HepG2 (cell line): ENCODE results near the gene ETV6. TPM values are rescaled to one million over a fixed set of nuclear protein-coding genes. Genes with fewer than 3 reads are reported as not detected.
A peak's percentile ranks its signal among the peaks of the same experiment; 100 is the strongest.

ENCODE experiments used
- ATAC-seq: fragments of 200-7000 bp; cut with Tn5 transposase; 3 replicates; pipeline ENCODE4 v1.9.1; 2020; ENCODE audit warnings: mild to moderate bottlenecking, moderate library complexity
- BruUV-seq: library from RNA; stranded (reverse); fragments of 400-500 nt; replicated peaks from 2 replicates; lab custom pipeline; 2021; lab: Mats Ljungman, UMichigan
- CTCF ChIA-PET: fragments of 300-600 bp; formaldehyde crosslinking; extraction: SDS; loops from one replicate; lab custom pipeline; 2021; ENCODE audit warnings: low total read pairs, inconsistent platforms, low intra/inter-chr PET ratio; lab: Yijun Ruan, JAX
- POLR2A ChIA-PET: fragments of 350-600 bp; sonication (Branson Sonifier 250); formaldehyde crosslinking; loops from one replicate; lab custom pipeline; 2020; ENCODE audit warnings: antibody characterized with exemption, inconsistent platforms; lab: Yijun Ruan, JAX
- DNase-seq: peaks from one replicate; pipeline ENCODE4 v3.0.0-alpha.2; 2015; ENCODE audit warnings: low spot score
- FAIRE-seq: peaks from 3 replicates; lab custom pipeline; 2011; peaks lifted over from hg19 to GRCh38; lab: Jason Lieb, UNC
- H2AFZ ChIP-seq: one replicate; pipeline ENCODE4 v1.6.1; 2011; ENCODE audit warnings: low read length, inconsistent platforms
- H3K27ac ChIP-seq: fragments of 300-600 bp; 3 replicates; pipeline ENCODE4 v1.8.0; 2011; ENCODE audit warnings: mixed run types, mild to moderate bottlenecking, mixed read lengths, low read length, inconsistent platforms; ENCODE audit not compliant: insufficient read depth; ENCODE audit errors: extremely low read length
- H3K27me3 ChIP-seq, 2 experiments: fragments of 200-600 bp in 1 of 2; 2 replicates in 1 of 2; 3 replicates in 1 of 2; pipeline versions ENCODE4 v1.6.0 to v1.8.0; 2011; ENCODE audit warnings: low read length in 2 of 2, mild to moderate bottlenecking in 2 of 2, moderate library complexity in 2 of 2, inconsistent platforms in 1 of 2; ENCODE audit not compliant: insufficient read depth in 2 of 2, control insufficient read depth in 1 of 2
- H3K36me3 ChIP-seq, 2 experiments: fragments of 200-600 bp in 1 of 2; replicated peaks in 1 of 2; 2 replicates in 1 of 2; 3 replicates in 1 of 2; pipeline versions ENCODE4 v1.5.1 to v1.8.0; 2011; ENCODE audit warnings: low read length in 2 of 2, inconsistent platforms in 1 of 2; ENCODE audit not compliant: insufficient read depth in 2 of 2, control insufficient read depth in 1 of 2
- H3K4me1 ChIP-seq: 2 replicates; pipeline ENCODE4 v1.5.1; 2012; ENCODE audit warnings: low read length, inconsistent platforms; ENCODE audit not compliant: insufficient read depth
- H3K4me2 ChIP-seq: 2 replicates; pipeline ENCODE4 v1.6.0; 2011; ENCODE audit warnings: low read depth, low read length, inconsistent platforms
- H3K4me3 ChIP-seq, 3 experiments: fragments of 200-600 bp in 1 of 3; sonication (generic), shearing (Covaris generic) in 1 of 3; replicated peaks in 1 of 3; 2 replicates each; pipeline ENCODE4 v1.5.1; 2011 to 2016; ENCODE audit warnings: low read length in 3 of 3, inconsistent platforms in 2 of 3, low read depth in 2 of 3, mild to moderate bottlenecking in 2 of 3, control low read depth in 1 of 3, mixed read lengths in 1 of 3; ENCODE audit not compliant: insufficient read depth in 1 of 3
- H3K79me2 ChIP-seq: one replicate; pipeline ENCODE4 v1.6.1; 2011; ENCODE audit warnings: low read length, inconsistent platforms; ENCODE audit not compliant: insufficient read depth
- H3K9ac ChIP-seq: 2 replicates; pipeline ENCODE4 v1.6.0; 2011; ENCODE audit warnings: mild to moderate bottlenecking, low read depth, low read length, inconsistent platforms; ENCODE audit not compliant: insufficient read depth
- H3K9me3 ChIP-seq: 2 replicates; pipeline ENCODE4 v1.5.1; 2012; ENCODE audit warnings: mild to moderate bottlenecking, low read length
- H4K20me1 ChIP-seq: 2 replicates; pipeline ENCODE4 v1.6.0; 2011; ENCODE audit warnings: inconsistent platforms, mild to moderate bottlenecking, low read length, moderate library complexity; ENCODE audit not compliant: insufficient read depth
- CEBPB ChIP-seq: IDR thresholded peaks from 2 replicates; pipeline ENCODE4 v1.6.1; 2011; ENCODE audit warnings: low read depth, low read length, improper control_type of control experiment, borderline replicate concordance
- IKZF4 ChIP-seq: sonication (generic); formaldehyde crosslinking; IDR thresholded peaks from 2 replicates; pipeline ENCODE4 v1.5.1; 2020; ENCODE audit warnings: borderline replicate concordance, mild to moderate bottlenecking, low read depth, missing genetic modification reagents; ENCODE audit errors: not compliant biosample characterization
- KMT2B ChIP-seq: IDR thresholded peaks from 2 replicates; pipeline ENCODE4 v1.6.1; 2016; ENCODE audit warnings: missing genetic modification reagents, missing compliant biosample characterization
- MAFK ChIP-seq, 2 experiments: IDR thresholded peaks in 1 of 2; conservative IDR thresholded peaks in 1 of 2; 2 replicates each; pipeline ENCODE4 v1.6.1; 2011; ENCODE audit warnings: improper control_type of control experiment in 2 of 2, low read length in 2 of 2
- SAP130 ChIP-seq: IDR thresholded peaks from 2 replicates; pipeline ENCODE4 v1.6.1; 2016; ENCODE audit warnings: low read depth
- SOX13 ChIP-seq, 3 experiments: fragments of 450-650 bp in 1 of 3; sonication (generic) in 1 of 3; formaldehyde crosslinking in 1 of 3; IDR thresholded peaks in 2 of 3; conservative IDR thresholded peaks in 1 of 3; 2 replicates each; pipeline versions ENCODE4 v1.5.0 to v1.6.1; 2016 to 2020; ENCODE audit warnings: antibody characterized with exemption in 1 of 3, mild to moderate bottlenecking in 1 of 3, missing compliant biosample characterization in 1 of 3, missing genetic modification reagents in 1 of 3, moderate library complexity in 1 of 3
- THRA ChIP-seq: sonication (generic); formaldehyde crosslinking; IDR thresholded peaks from 2 replicates; pipeline ENCODE4 v1.4.0; 2020; ENCODE audit warnings: missing genetic modification reagents, borderline replicate concordance
- ZBTB42 ChIP-seq: sonication (generic); formaldehyde crosslinking; IDR thresholded peaks from 2 replicates; pipeline ENCODE4 v1.5.0; 2020; ENCODE audit warnings: mild to moderate bottlenecking, missing genetic modification reagents
- ZBTB43 ChIP-seq: sonication (generic); formaldehyde crosslinking; conservative IDR thresholded peaks from 2 replicates; pipeline ENCODE4 v1.4.0; 2020; ENCODE audit warnings: missing genetic modification reagents
- WGBS: methylation state at CpG from one replicate; pipeline ENCODE4 v1.1.6; 2017; ENCODE audit warnings: low lambda C conversion rate; 5-methylcytosine and 5-hydroxymethylcytosine counted together
- in situ Hi-C: cut with HindIII; loops from 2 replicates; pipeline ENCODE4 v1.10.0; 2017; ENCODE audit warnings: low pct_unique_long_range_greater_than_20kb; ENCODE audit not compliant: extremely low pct_ligation_motif_present
- intact Hi-C: fragments of 100-400 bp; cut with micrococcal nuclease; formaldehyde crosslinking; loops from one replicate; pipeline ENCODE4 v1.10.0; 2022; ENCODE audit not compliant: unreplicated experiment
- polyA plus RNA-seq, 8 experiments: library from polyadenylated mRNA; depleted of rRNA in 3 of 8; stranded (reverse) in 7 of 8; unstranded in 1 of 8; fragments of >200 nt; fragmentation: Illumina TruSeq in 4 of 8; extraction: Trizol in 4 of 8; gene quantifications; 2 replicates each; pipeline versions ENCODE4 v1.2.1 to v1.2.3, GENCODE V29; 2011 to 2016; ENCODE audit warnings: low read depth in 4 of 8, missing spikeins in 1 of 8, mixed read lengths in 1 of 8; ENCODE audit not compliant: insufficient read depth in 1 of 8
- total RNA-seq, 5 experiments: library from RNA; depleted of rRNA; stranded (reverse); fragments of >200 nt; fragmentation: Illumina TruSeq; extraction: Trizol; gene quantifications; 2 replicates each; pipeline ENCODE4 v1.2.3, GENCODE V29; 2016; ENCODE audit warnings: low read depth in 1 of 5
- TF ChIP-seq, protein P1 (sequence below): IDR thresholded peaks from 2 replicates; pipeline ENCODE4 v1.4.0; 2020; ENCODE audit warnings: mild to moderate bottlenecking, missing genetic modification reagents

ETV6 gene
- total and polyA plus RNA-seq, 2 of the 13 experiments (the other 11 are each of a cell fraction or from before 2014, with no cell fraction given): 2.2 to 3.0 TPM

DNA sequence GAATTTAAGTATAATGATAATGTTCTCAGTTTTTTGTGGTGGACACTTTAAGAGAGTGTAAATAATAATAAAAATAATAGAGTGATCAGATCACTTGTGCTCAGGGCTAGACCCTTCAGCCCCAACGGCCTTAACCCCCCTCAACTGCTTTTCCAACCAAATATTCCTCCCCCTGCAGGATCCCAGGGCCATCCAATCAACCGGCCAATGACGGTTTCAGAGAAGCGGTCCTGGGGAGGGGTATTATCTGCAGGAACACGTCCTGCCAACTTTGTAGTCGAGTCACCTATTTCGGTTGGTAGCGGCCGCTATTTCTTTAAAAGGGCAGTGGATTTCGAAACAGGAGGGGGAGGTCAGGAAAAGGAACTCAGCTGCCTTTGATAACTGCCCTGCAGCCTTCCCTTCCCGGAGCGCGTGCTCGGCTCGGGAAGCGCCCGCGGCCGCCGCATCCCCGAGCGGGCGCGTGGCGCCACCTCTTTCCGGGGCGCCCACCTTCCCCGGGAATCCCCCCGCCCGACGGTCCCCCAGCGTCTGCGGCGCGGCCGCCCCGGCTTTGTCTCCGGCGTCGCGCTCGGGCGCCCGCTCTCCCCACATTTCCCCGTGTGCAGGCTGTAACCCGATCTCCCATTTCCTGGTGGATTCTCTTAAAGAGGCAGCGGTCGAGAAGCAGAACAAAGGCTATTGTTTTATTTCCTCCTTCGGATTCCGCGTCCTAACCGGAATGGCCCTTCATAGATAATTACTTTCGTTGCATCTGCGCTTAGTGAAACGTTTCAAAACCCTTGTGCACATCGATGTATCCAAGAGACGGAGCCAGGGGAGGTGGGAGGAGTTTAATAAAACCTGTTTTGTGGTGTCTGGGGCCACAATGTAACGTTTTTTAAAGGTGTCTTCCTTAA is 711 bp upstream of the ETV6 start (continued):
- peak; percentile 17; the same call in 1 of the 2 replicates for TF ChIP-seq THRA (CRISPR knock-in tag)
- TF ChIP-seq SOX13 (IDR thresholded peaks at IDR 0.05): peak; percentile 91
- peak in 1 of 2 experiments; percentile 92; a peak in 2 of 4 replicates for TF ChIP-seq SOX13 (CRISPR knock-in tag; conservative IDR thresholded peaks at IDR 0.05 in 1 of 2, IDR thresholded peaks at IDR 0.05 in 1 of 2)
- no peak for TF ChIP-seq IKZF4 (CRISPR knock-in tag)
- TF ChIP-seq, all 625 proteins: peak for 111

DNA sequence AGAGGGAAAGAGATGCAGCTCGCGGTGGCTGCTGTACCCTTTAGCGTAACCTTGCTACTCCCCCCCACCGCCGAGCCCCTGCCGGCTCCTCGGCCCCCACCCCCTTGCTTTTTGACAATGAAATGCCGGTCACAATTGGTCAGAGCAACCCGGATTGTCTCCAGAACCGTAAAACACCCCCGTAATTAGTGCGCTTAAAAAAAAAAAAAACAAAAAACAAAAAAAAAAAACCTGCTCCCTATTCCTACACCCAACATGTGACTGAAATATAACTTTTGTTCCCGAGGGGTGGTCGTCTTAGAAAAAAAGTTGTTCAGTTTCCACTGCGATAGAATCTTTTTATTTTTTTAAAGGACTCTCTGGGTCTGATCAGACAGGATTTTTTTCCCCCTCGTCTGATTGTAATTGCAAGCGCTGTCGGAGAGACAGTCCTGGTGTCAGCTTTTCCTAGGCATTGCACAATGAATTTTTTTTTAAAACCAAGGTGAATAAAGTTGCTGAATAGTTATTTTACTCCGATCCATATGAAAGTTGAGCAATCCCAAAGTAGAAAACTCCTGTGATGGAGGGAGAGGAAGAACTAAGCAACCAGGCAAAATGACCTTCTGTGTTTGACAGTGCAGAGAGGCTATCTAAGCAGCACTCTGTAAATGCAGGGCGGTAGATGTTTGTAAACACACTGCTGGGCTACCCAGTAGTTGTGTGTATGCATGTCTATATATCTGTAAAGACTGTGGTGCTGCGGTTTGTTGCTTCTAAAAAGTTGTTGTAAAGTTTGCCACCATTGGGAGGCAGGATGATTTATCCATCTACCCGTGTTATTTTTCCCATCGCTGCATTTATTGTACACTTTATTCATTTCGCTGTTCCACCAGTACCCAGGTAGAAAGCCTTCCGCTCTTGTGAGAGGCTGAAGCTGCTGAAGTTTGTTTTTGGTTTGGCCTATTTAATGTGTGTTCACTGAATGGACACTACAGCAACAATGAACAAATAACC is 1.1 kb downstream of the ETV6 start:
- ATAC-seq (peak; percentile 67), FAIRE-seq (no peak), DNase-seq (peak; percentile 31)
- H2AFZ ChIP-seq: no peak overlapping the region
- intact Hi-C loops (loop anchor here (2.0 to 10.0 kb wide), 3 partner anchors 54 to 237 kb away; no protein-coding TSS in a partner anchor), in situ Hi-C loops (no loop called here)
- peaks cover 31% of the 10 kb centered on the region for H3K4me1 ChIP-seq
- H3K4me3 ChIP-seq: peak overlapping the region; percentile 80 to 95 (median 92)
- BruUV-seq: TSS peak; percentile 52
- H3K27ac ChIP-seq: peak overlapping the region; percentile 65
- CTCF ChIA-PET: no interaction called here
- peaks cover 15% of the 10 kb centered on the region for H3K79me2 ChIP-seq
- H3K36me3 ChIP-seq: no peaks in the 10 kb centered on the region
- 10% methylated on average over 25 of the region's 25 CpGs for WGBS
- H3K9ac ChIP-seq: peak overlapping the region; percentile 75
- no peaks in the 10 kb centered on the region for H3K9me3 ChIP-seq
- POLR2A ChIA-PET: no interaction called here
- no peaks in the 10 kb centered on the region for H4K20me1 ChIP-seq
- H3K4me2 ChIP-seq: peak overlapping the region; percentile 80
- H3K27me3 ChIP-seq: no peaks in the 10 kb centered on the region
- TF ChIP-seq MAFK (conservative IDR thresholded peaks at IDR 0.05 in 1 of 2, IDR thresholded peaks at IDR 0.05 in 1 of 2; ENCODE audit: low read length in 2 of 2) (0 out of 4 replicates have a peak, but pooled peaks of 1 of the 2 experiments have one; percentile 6), ZBTB43 (CRISPR knock-in tag) (no peak), KMT2B (CRISPR knock-in tag) (0 out of 2 replicates have a peak, but pooled peaks have one; percentile 44), CEBPB (peak; percentile 68), SAP130 (CRISPR knock-in tag) (peak; percentile 62), ZBTB42 (CRISPR knock-in tag) (no peak)
- TF ChIP-seq, protein P1, sequence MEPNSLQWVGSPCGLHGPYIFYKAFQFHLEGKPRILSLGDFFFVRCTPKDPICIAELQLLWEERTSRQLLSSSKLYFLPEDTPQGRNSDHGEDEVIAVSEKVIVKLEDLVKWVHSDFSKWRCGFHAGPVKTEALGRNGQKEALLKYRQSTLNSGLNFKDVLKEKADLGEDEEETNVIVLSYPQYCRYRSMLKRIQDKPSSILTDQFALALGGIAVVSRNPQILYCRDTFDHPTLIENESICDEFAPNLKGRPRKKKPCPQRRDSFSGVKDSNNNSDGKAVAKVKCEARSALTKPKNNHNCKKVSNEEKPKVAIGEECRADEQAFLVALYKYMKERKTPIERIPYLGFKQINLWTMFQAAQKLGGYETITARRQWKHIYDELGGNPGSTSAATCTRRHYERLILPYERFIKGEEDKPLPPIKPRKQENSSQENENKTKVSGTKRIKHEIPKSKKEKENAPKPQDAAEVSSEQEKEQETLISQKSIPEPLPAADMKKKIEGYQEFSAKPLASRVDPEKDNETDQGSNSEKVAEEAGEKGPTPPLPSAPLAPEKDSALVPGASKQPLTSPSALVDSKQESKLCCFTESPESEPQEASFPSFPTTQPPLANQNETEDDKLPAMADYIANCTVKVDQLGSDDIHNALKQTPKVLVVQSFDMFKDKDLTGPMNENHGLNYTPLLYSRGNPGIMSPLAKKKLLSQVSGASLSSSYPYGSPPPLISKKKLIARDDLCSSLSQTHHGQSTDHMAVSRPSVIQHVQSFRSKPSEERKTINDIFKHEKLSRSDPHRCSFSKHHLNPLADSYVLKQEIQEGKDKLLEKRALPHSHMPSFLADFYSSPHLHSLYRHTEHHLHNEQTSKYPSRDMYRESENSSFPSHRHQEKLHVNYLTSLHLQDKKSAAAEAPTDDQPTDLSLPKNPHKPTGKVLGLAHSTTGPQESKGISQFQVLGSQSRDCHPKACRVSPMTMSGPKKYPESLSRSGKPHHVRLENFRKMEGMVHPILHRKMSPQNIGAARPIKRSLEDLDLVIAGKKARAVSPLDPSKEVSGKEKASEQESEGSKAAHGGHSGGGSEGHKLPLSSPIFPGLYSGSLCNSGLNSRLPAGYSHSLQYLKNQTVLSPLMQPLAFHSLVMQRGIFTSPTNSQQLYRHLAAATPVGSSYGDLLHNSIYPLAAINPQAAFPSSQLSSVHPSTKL (CRISPR knock-in tag): 0 out of 2 replicates have a peak, but pooled peaks have one; percentile 17
